K562 (cell line): ENCODE results near the gene AQP9. TPM values are rescaled to one million over a fixed set of nuclear protein-coding genes. Genes with fewer than 3 reads are reported as not detected.

Experiments used
- NFIC ChIP-seq: fragments of 450-650 bp; IDR thresholded peaks from 2 replicates; pipeline ENCODE4 v1.6.1; 2017; ENCODE audit warnings: mild to moderate bottlenecking, inconsistent platforms
- ZNF232 ChIP-seq: sonication (generic); formaldehyde crosslinking; IDR thresholded peaks from 2 replicates; pipeline ENCODE4 v1.8.0; 2022; ENCODE audit warnings: mild to moderate bottlenecking, missing genetic modification reagents
- ZNF384 ChIP-seq: IDR thresholded peaks from 2 replicates; pipeline ENCODE4 v1.6.1; 2012; ENCODE audit warnings: low read depth, low read length, improper control_type of control experiment
- polyA plus RNA-seq, 8 experiments: library from polyadenylated mRNA; depleted of rRNA in 4 of 8; stranded (reverse) in 5 of 8; unstranded in 3 of 8; fragments of >200 nt; fragmentation: Nextera tagmentation in 2 of 8; fragmentation: Illumina TruSeq in 1 of 8; extraction: Ambion mirVana in 2 of 8; extraction: Trizol in 1 of 8; gene quantifications; 2 replicates each; pipeline versions ENCODE4 v1.2.1 to v1.2.3, GENCODE V29; 2011 to 2014; ENCODE audit warnings: inconsistent platforms in 1 of 8, missing spikeins in 1 of 8
- total RNA-seq, 7 experiments: library from RNA; depleted of rRNA in 6 of 7; stranded (reverse); fragments of >200 nt in 6 of 7; fragmentation: Illumina TruSeq in 2 of 7; extraction: Trizol in 2 of 7; gene quantifications; 2 replicates each; pipeline versions ENCODE4 v1.2.1 to v1.2.3, GENCODE V29; 2011 to 2021; ENCODE audit warnings: low replicate concordance in 1 of 7
- TF ChIP-seq, protein P1 (sequence below): fragments of 200-600 bp; sonication (generic); IDR thresholded peaks from one replicate; pipeline ENCODE4 v1.6.1; 2012; ENCODE audit warnings: mild to moderate bottlenecking, low read depth, low read length, inconsistent platforms

The AQP9 gene
- total and polyA plus RNA-seq, 9 of the 15 experiments (the other 6 are each of a cell fraction or from before 2014, with no cell fraction given), result 0.04 to 0.33 (median 0.07) TPM; not detected in 4

DNA sequence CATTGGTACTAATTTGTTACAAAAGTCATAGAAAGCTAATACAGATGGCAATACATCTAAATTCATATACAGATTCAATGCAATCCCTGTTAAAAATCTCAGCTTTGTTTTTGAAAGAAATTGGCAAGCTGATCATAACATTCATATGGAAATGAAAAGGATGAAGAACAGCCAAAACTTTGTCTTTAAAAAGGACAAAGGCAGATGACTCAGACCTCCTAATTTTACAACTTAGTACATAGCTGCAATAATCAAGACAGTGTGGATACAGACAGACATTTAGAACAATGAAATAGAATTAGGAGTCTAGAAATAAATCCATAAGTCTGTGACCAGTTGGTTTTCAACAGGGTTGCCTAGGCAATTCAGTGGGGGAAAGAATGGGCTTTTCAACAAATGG is 63.3 kb downstream of the AQP9 start (continued):
- TF ChIP-seq, protein P1, sequence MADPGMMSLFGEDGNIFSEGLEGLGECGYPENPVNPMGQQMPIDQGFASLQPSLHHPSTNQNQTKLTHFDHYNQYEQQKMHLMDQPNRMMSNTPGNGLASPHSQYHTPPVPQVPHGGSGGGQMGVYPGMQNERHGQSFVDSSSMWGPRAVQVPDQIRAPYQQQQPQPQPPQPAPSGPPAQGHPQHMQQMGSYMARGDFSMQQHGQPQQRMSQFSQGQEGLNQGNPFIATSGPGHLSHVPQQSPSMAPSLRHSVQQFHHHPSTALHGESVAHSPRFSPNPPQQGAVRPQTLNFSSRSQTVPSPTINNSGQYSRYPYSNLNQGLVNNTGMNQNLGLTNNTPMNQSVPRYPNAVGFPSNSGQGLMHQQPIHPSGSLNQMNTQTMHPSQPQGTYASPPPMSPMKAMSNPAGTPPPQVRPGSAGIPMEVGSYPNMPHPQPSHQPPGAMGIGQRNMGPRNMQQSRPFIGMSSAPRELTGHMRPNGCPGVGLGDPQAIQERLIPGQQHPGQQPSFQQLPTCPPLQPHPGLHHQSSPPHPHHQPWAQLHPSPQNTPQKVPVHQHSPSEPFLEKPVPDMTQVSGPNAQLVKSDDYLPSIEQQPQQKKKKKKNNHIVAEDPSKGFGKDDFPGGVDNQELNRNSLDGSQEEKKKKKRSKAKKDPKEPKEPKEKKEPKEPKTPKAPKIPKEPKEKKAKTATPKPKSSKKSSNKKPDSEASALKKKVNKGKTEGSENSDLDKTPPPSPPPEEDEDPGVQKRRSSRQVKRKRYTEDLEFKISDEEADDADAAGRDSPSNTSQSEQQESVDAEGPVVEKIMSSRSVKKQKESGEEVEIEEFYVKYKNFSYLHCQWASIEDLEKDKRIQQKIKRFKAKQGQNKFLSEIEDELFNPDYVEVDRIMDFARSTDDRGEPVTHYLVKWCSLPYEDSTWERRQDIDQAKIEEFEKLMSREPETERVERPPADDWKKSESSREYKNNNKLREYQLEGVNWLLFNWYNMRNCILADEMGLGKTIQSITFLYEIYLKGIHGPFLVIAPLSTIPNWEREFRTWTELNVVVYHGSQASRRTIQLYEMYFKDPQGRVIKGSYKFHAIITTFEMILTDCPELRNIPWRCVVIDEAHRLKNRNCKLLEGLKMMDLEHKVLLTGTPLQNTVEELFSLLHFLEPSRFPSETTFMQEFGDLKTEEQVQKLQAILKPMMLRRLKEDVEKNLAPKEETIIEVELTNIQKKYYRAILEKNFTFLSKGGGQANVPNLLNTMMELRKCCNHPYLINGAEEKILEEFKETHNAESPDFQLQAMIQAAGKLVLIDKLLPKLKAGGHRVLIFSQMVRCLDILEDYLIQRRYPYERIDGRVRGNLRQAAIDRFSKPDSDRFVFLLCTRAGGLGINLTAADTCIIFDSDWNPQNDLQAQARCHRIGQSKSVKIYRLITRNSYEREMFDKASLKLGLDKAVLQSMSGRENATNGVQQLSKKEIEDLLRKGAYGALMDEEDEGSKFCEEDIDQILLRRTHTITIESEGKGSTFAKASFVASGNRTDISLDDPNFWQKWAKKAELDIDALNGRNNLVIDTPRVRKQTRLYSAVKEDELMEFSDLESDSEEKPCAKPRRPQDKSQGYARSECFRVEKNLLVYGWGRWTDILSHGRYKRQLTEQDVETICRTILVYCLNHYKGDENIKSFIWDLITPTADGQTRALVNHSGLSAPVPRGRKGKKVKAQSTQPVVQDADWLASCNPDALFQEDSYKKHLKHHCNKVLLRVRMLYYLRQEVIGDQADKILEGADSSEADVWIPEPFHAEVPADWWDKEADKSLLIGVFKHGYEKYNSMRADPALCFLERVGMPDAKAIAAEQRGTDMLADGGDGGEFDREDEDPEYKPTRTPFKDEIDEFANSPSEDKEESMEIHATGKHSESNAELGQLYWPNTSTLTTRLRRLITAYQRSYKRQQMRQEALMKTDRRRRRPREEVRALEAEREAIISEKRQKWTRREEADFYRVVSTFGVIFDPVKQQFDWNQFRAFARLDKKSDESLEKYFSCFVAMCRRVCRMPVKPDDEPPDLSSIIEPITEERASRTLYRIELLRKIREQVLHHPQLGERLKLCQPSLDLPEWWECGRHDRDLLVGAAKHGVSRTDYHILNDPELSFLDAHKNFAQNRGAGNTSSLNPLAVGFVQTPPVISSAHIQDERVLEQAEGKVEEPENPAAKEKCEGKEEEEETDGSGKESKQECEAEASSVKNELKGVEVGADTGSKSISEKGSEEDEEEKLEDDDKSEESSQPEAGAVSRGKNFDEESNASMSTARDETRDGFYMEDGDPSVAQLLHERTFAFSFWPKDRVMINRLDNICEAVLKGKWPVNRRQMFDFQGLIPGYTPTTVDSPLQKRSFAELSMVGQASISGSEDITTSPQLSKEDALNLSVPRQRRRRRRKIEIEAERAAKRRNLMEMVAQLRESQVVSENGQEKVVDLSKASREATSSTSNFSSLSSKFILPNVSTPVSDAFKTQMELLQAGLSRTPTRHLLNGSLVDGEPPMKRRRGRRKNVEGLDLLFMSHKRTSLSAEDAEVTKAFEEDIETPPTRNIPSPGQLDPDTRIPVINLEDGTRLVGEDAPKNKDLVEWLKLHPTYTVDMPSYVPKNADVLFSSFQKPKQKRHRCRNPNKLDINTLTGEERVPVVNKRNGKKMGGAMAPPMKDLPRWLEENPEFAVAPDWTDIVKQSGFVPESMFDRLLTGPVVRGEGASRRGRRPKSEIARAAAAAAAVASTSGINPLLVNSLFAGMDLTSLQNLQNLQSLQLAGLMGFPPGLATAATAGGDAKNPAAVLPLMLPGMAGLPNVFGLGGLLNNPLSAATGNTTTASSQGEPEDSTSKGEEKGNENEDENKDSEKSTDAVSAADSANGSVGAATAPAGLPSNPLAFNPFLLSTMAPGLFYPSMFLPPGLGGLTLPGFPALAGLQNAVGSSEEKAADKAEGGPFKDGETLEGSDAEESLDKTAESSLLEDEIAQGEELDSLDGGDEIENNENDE, result no peak
- TF ChIP-seq NFIC (no peak), ZNF232 (CRISPR knock-in tag) (no peak), ZNF384 (no peak)
